Measurements from ENCODE around the gene ZFAND5.

ZFAND5 gene

DNA sequence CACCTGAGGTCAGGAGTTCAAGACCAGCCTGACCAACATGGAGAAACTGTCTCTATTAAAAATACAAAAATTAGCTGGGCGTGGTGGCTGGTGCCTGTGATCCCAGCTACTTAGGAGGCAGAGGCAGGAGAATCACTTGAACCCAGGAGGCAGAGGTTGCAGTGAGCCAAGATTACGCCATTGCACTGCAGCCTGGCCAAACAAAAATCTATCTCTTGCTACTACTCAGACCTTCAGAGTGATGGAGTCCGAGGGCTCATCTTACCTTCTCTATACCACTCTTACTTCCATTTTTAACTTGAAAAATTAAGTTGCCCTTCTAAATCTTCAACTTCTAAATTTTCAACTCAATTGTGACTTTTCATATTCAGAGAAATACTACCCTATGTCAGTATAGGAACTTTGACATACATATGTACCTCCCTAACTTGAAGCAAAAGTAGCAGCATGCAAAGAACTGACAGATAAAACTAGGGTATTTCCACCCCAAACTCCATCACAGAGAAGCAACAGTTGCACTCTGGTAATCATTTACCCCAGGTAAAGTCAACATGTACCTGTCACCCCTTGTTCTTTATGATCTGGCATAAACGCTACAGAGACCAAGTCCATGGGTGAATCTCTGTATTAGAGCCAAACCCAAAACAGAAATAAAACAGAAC is 11.4 kb downstream of the ZFAND5 start:
- Mint-ChIP-seq H3K9me3 (no peaks in the 10 kb centered on the region), H3K27ac (peak overlapping the region; percentile 66), H3K4me3 (no peak overlapping the region), H3K4me1 (peaks cover 34% of the 10 kb centered on the region), H3K36me3 (ENCODE audit: low read depth) (peaks cover 64% of the 10 kb centered on the region), H3K27me3 (ENCODE audit: low read depth, poor library complexity) (no peaks in the 10 kb centered on the region)
- TF ChIP-seq, protein P1, sequence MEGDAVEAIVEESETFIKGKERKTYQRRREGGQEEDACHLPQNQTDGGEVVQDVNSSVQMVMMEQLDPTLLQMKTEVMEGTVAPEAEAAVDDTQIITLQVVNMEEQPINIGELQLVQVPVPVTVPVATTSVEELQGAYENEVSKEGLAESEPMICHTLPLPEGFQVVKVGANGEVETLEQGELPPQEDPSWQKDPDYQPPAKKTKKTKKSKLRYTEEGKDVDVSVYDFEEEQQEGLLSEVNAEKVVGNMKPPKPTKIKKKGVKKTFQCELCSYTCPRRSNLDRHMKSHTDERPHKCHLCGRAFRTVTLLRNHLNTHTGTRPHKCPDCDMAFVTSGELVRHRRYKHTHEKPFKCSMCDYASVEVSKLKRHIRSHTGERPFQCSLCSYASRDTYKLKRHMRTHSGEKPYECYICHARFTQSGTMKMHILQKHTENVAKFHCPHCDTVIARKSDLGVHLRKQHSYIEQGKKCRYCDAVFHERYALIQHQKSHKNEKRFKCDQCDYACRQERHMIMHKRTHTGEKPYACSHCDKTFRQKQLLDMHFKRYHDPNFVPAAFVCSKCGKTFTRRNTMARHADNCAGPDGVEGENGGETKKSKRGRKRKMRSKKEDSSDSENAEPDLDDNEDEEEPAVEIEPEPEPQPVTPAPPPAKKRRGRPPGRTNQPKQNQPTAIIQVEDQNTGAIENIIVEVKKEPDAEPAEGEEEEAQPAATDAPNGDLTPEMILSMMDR (IDR thresholded peaks at IDR 0.05) = no peak
- DNase-seq = no peak

- Mint-ChIP-seq H3K4me1 (peaks cover 29% of the 10 kb centered on the region), H3K36me3 (ENCODE audit: low read depth) (peaks cover 58% of the 10 kb centered on the region), H3K27me3 (ENCODE audit: low read depth, poor library complexity) (peaks cover 2% of the 10 kb centered on the region), H3K4me3 (no peak overlapping the region), H3K27ac (peak overlapping the region; percentile 66), H3K9me3 (no peaks in the 10 kb centered on the region)
- TF ChIP-seq, protein P1 (IDR thresholded peaks at IDR 0.05) = no peak
- no peak for DNase-seq
Measured at GRCh38 chr9:72352911-72353388, 12.1 kb downstream of the ZFAND5 start.

GRCh38 chr9:72351538-72352453 is 13.2 kb downstream of the ZFAND5 start:
- peaks cover 17% of the 10 kb centered on the region for H3K4me1 Mint-ChIP-seq
- peak overlapping the region; percentile 85 for H3K27ac Mint-ChIP-seq
- H3K27me3 Mint-ChIP-seq (ENCODE audit: low read depth, poor library complexity) = peaks cover 11% of the 10 kb centered on the region
- peaks cover 48% of the 10 kb centered on the region for H3K36me3 Mint-ChIP-seq (ENCODE audit: low read depth)
- H3K9me3 Mint-ChIP-seq = no peaks in the 10 kb centered on the region
- DNase-seq = no peak
- TF ChIP-seq, protein P1 (IDR thresholded peaks at IDR 0.05) = no peak
- H3K4me3 Mint-ChIP-seq = no peak overlapping the region

- DNase-seq = no peak
- Mint-ChIP-seq H3K27ac (peak overlapping the region; percentile 39), H3K4me1 (peaks cover 10% of the 10 kb centered on the region), H3K27me3 (ENCODE audit: low read depth, poor library complexity) (peaks cover 16% of the 10 kb centered on the region), H3K9me3 (no peaks in the 10 kb centered on the region), H3K4me3 (no peak overlapping the region), H3K36me3 (ENCODE audit: low read depth) (peaks cover 29% of the 10 kb centered on the region)
- TF ChIP-seq, protein P1 (IDR thresholded peaks at IDR 0.05) = no peak
Measured at GRCh38 chr9:72349911-72350310, 15.1 kb downstream of the ZFAND5 start.

- Mint-ChIP-seq H3K36me3 (ENCODE audit: low read depth) (peaks cover 23% of the 10 kb centered on the region), H3K9me3 (no peaks in the 10 kb centered on the region)
Measured at GRCh38 chr9:72349240-72349639, 15.8 kb downstream of the ZFAND5 start.

More at GRCh38 chr9:72349240-72349639, 15.8 kb downstream of the ZFAND5 start:
- Mint-ChIP-seq H3K4me3 (no peak overlapping the region), H3K27me3 (ENCODE audit: low read depth, poor library complexity) (peaks cover 16% of the 10 kb centered on the region), H3K4me1 (peaks cover 8% of the 10 kb centered on the region), H3K27ac (no peak overlapping the region)
- DNase-seq = no peak
- TF ChIP-seq, protein P1 (IDR thresholded peaks at IDR 0.05) = no peak

All from nephron progenitor cell (in vitro differentiated cells).